Upper lobe of left lung (tissue), 4 donors: ENCODE measurements around the gene OGFOD2.

Experiments used
- POLR2A ChIP-seq, 4 donors: fragments of 450-650 bp; IDR thresholded peaks; one replicate each; pipeline ENCODE4 v1.5.1; 2016 to 2017; ENCODE audit warnings: antibody characterized with exemption in 4 of 4, mild to moderate bottlenecking in 2 of 4
- TF ChIP-seq, protein P1 (sequence below), 6 experiments: fragments of 450-650 bp in 4 of 6; fragments of 200-600 bp in 2 of 6; sonication (generic) in 2 of 6; IDR thresholded peaks; one replicate each; pipeline ENCODE4 v1.5.1; 2016 to 2019; ENCODE audit warnings: antibody characterized with exemption in 6 of 6

DNA sequence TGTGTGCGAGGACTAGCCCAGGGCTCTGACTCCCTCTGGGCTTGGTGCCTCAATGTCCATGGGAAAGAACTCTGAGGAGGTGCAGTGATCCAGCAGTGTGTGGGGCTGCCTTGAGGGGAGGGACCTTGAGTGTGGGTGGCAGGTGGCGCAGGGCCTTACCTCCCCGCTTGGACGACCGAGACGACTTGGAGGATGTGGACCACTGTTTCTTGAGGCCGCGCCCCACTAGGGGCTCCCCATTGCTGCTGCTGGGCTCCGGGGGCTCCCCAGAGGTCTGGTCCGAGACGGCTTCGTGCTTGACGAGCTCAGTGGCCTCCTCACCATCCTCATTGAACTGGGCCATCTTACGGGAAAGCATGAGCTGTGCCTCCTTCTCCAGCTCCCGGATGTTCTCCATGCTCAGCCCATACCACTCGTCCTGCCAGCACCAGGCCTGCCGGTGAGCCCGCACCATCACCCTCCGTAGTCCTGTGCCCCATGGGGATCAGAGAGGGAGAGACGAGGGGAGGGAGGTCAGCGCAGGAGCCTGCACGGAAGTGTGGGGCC lies 30.1 kb downstream of the OGFOD2 start:
- TF ChIP-seq, protein P1, sequence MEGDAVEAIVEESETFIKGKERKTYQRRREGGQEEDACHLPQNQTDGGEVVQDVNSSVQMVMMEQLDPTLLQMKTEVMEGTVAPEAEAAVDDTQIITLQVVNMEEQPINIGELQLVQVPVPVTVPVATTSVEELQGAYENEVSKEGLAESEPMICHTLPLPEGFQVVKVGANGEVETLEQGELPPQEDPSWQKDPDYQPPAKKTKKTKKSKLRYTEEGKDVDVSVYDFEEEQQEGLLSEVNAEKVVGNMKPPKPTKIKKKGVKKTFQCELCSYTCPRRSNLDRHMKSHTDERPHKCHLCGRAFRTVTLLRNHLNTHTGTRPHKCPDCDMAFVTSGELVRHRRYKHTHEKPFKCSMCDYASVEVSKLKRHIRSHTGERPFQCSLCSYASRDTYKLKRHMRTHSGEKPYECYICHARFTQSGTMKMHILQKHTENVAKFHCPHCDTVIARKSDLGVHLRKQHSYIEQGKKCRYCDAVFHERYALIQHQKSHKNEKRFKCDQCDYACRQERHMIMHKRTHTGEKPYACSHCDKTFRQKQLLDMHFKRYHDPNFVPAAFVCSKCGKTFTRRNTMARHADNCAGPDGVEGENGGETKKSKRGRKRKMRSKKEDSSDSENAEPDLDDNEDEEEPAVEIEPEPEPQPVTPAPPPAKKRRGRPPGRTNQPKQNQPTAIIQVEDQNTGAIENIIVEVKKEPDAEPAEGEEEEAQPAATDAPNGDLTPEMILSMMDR (IDR thresholded peaks at IDR 0.05): no peak
- TF ChIP-seq POLR2A (IDR thresholded peaks at IDR 0.05): no peak
